Measurements from ENCODE around the gene ATG4C. TPM values are rescaled to one million over a fixed set of nuclear protein-coding genes. Genes with fewer than 3 reads are reported as not detected.

Gene ATG4C
- total RNA-seq, 1 experiment from 2014 or later = 13.1 TPM

DNA sequence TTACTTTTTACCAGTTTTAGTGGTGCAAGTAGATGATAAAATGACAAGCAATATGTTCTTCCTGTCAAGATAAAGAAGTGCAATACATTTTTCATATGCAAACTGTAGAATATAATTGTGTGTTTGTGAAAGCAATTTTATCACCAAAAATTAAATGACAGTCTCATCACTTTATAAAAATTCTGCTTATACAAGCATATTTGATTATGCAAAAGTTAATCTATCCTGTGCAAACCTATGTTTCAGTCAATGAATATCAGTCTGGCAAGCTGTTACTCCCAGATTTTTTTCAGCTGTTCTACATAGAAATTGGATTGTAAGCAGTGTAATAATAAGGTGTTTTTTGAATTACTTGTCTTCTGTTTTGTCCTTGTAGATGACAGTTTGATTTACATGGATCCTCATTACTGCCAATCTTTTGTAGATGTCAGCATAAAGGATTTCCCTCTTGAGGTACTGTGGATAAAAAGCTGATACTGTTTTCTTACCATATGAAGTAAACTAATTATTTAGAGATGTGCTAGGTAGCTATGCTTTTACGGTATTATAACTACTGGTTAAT lies 50.5 kb downstream of the ATG4C start:
- Histone ChIP-seq H3K56ac (ENCODE audit: insufficient read length, low read depth, low read length) (no peak overlapping the region), H3K4ac (ENCODE audit: low read depth, low read length) (no peak overlapping the region), H2BK15ac (ENCODE audit: low read depth, low read length) (no peak overlapping the region), H3K23me2 (ENCODE audit: insufficient read length, low read depth, low read length, poor library complexity, severe bottlenecking) (no peaks in the 10 kb centered on the region), H3K14ac (ENCODE audit: insufficient read depth, low read length) (no peak overlapping the region), H3T11ph (ENCODE audit: low read length) (no peak overlapping the region), H4K8ac (replicated peaks; ENCODE audit: insufficient read length, low read depth, low read length) (no peak overlapping the region), H3K23ac (ENCODE audit: insufficient read length, low read depth, low read length) (no peak overlapping the region), H2AK5ac (ENCODE audit: insufficient read length, low read length) (no peak overlapping the region), H2BK5ac (ENCODE audit: insufficient read length, low read length) (no peak overlapping the region), H3K9ac (ENCODE audit: extremely low read depth, insufficient read length, low read length) (no peak overlapping the region), H3K4me1 (ENCODE audit: insufficient read depth, low read length) (no peaks in the 10 kb centered on the region), H3K9me3 (ENCODE audit: control insufficient read depth, low read depth, low read length) (no peaks in the 10 kb centered on the region), H3K27ac (ENCODE audit: insufficient read length, low read depth, low read length) (no peak overlapping the region), H3K79me1 (ENCODE audit: insufficient read depth, low read depth, low read length, poor library complexity, severe bottlenecking) (no peaks in the 10 kb centered on the region), H3K18ac (ENCODE audit: insufficient read length, low read depth, low read length) (no peak overlapping the region), H4K20me1 (ENCODE audit: control insufficient read depth, insufficient read depth, insufficient read length) (no peaks in the 10 kb centered on the region), H4K5ac (ENCODE audit: insufficient read length, low read depth, low read length) (no peak overlapping the region), H3K27me3 (ENCODE audit: insufficient read depth, low read length) (no peaks in the 10 kb centered on the region), H3K79me2 (ENCODE audit: insufficient read depth, low read length) (no peaks in the 10 kb centered on the region), H2BK120ac (ENCODE audit: low read depth, low read length, poor library complexity, severe bottlenecking) (no peak overlapping the region), H4K91ac (ENCODE audit: insufficient read length, low read depth, low read length) (no peak overlapping the region), H2BK12ac (ENCODE audit: insufficient read length, low read depth, low read length) (no peak overlapping the region), H3K4me2 (ENCODE audit: insufficient read depth, insufficient read length, low read length) (no peak overlapping the region), H2AFZ (ENCODE audit: low read length) (no peak overlapping the region), H2BK20ac (ENCODE audit: low read depth, low read length, poor library complexity, severe bottlenecking) (no peak overlapping the region)
- no peak overlapping the region for H3K4me3 Mint-ChIP-seq
- peaks cover 0 to 2% (median 1%) of the 10 kb centered on the region in 3 experiments; a peak in 2 of 7 replicates for H3K36me3 Mint-ChIP-seq (ENCODE audit: insufficient read depth in 1 of 3, low read depth in 3 of 3)
- WGBS (ENCODE audit: extremely low coverage, insufficient read length, low lambda C conversion rate) = no CpG with 5 or more reads among the region's 1 CpG
- no peak for DNase-seq
- TF ChIP-seq, protein P1, sequence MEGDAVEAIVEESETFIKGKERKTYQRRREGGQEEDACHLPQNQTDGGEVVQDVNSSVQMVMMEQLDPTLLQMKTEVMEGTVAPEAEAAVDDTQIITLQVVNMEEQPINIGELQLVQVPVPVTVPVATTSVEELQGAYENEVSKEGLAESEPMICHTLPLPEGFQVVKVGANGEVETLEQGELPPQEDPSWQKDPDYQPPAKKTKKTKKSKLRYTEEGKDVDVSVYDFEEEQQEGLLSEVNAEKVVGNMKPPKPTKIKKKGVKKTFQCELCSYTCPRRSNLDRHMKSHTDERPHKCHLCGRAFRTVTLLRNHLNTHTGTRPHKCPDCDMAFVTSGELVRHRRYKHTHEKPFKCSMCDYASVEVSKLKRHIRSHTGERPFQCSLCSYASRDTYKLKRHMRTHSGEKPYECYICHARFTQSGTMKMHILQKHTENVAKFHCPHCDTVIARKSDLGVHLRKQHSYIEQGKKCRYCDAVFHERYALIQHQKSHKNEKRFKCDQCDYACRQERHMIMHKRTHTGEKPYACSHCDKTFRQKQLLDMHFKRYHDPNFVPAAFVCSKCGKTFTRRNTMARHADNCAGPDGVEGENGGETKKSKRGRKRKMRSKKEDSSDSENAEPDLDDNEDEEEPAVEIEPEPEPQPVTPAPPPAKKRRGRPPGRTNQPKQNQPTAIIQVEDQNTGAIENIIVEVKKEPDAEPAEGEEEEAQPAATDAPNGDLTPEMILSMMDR (conservative IDR thresholded peaks at IDR 0.05) = no peak
- no peaks in the 10 kb centered on the region for H3K9me3 Mint-ChIP-seq
- H3K27me3 Mint-ChIP-seq (ENCODE audit: low read depth) = no peaks in the 10 kb centered on the region
- H3K27ac Mint-ChIP-seq = no peak overlapping the region
- H3K4me1 Mint-ChIP-seq = peaks cover 2 to 3% of the 10 kb centered on the region in 2 experiments; a peak in 2 of 4 replicates

All from H9 (cell line).